ENCODE measurements around the gene CYSTM1.

DNA sequence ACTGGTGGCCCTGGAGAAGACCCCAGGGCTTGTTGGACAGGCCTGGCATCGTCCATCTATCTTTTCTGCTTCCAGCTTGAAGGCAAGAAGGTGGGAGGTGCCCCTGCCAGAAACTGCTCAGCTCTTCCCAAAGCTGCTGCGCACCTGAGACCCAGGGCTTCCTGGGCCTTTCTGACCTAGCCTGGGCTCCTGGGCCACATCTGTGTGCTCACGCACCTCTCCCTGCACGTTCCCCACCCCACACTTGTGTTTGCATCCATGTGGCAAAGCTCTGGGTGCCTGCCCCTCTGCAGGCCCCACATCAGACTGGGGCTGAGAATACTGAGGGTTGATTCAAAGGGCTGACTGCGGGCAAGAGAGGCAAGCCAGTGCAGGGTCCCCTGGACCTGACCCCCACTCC, 64.5 kb downstream of the CYSTM1 start:
- no peak for TF ChIP-seq SP1 (IDR thresholded peaks at IDR 0.05; ENCODE audit: low read depth, low read length)
- no peak for TF ChIP-seq EZH2 (IDR thresholded peaks at IDR 0.05; ENCODE audit: low read depth, low read length, severe bottlenecking)
- TF ChIP-seq, protein P1, sequence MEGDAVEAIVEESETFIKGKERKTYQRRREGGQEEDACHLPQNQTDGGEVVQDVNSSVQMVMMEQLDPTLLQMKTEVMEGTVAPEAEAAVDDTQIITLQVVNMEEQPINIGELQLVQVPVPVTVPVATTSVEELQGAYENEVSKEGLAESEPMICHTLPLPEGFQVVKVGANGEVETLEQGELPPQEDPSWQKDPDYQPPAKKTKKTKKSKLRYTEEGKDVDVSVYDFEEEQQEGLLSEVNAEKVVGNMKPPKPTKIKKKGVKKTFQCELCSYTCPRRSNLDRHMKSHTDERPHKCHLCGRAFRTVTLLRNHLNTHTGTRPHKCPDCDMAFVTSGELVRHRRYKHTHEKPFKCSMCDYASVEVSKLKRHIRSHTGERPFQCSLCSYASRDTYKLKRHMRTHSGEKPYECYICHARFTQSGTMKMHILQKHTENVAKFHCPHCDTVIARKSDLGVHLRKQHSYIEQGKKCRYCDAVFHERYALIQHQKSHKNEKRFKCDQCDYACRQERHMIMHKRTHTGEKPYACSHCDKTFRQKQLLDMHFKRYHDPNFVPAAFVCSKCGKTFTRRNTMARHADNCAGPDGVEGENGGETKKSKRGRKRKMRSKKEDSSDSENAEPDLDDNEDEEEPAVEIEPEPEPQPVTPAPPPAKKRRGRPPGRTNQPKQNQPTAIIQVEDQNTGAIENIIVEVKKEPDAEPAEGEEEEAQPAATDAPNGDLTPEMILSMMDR (IDR thresholded peaks at IDR 0.05; ENCODE audit: control extremely low read depth in 1 of 3, insufficient read depth in 1 of 3, low read depth in 1 of 3, low read length in 3 of 3): no peak
- TF ChIP-seq ZNF274 (IDR thresholded peaks at IDR 0.05; ENCODE audit: borderline replicate concordance, extremely low read depth, low read length): no peak
- TF ChIP-seq GABPA (IDR thresholded peaks at IDR 0.05; ENCODE audit: borderline replicate concordance, insufficient read depth, low read length): no peak
- no peak for TF ChIP-seq CEBPB (IDR thresholded peaks at IDR 0.05; ENCODE audit: low read depth, low read length)
- TF ChIP-seq EP300 (IDR thresholded peaks at IDR 0.05; ENCODE audit: borderline replicate concordance in 1 of 2, low read depth in 2 of 2, low read length in 2 of 2): no peak
- TF ChIP-seq SP2 (IDR thresholded peaks at IDR 0.05; ENCODE audit: low read length): no peak
- no peak for TF ChIP-seq YY1 (IDR thresholded peaks at IDR 0.05; ENCODE audit: low read depth, low read length)
- TF ChIP-seq JUN (IDR thresholded peaks at IDR 0.05; ENCODE audit: low read depth, low read length): no peak
- no peak for TF ChIP-seq RFX5 (IDR thresholded peaks at IDR 0.05; ENCODE audit: borderline replicate concordance, low read depth, low read length)
- TF ChIP-seq, protein P2, sequence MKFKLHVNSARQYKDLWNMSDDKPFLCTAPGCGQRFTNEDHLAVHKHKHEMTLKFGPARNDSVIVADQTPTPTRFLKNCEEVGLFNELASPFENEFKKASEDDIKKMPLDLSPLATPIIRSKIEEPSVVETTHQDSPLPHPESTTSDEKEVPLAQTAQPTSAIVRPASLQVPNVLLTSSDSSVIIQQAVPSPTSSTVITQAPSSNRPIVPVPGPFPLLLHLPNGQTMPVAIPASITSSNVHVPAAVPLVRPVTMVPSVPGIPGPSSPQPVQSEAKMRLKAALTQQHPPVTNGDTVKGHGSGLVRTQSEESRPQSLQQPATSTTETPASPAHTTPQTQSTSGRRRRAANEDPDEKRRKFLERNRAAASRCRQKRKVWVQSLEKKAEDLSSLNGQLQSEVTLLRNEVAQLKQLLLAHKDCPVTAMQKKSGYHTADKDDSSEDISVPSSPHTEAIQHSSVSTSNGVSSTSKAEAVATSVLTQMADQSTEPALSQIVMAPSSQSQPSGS (IDR thresholded peaks at IDR 0.05; ENCODE audit: low read length): no peak
- no peak for TF ChIP-seq POLR2A (IDR thresholded peaks at IDR 0.05; ENCODE audit: control extremely low read depth in 1 of 2, low read depth in 2 of 2, low read length in 2 of 2)
- no peak for TF ChIP-seq SRF (IDR thresholded peaks at IDR 0.05; ENCODE audit: low read depth, low read length)

Data from H1 (cell line).